HuH-7.5 (cell line): ENCODE results near the gene PCSK6.
A peak's percentile ranks its signal among the peaks of the same experiment; 100 is the strongest.
"Not testable (repeated sequence)": the region's sequence is repeated elsewhere in the genome, so short reads cannot be mapped to it uniquely, and the experiment has no call there.

Experiments used
- DNase-seq: peaks from one replicate; pipeline ENCODE4 v3.0.0; 2011; ENCODE audit warnings: low spot score

The PCSK6 gene

DNA sequence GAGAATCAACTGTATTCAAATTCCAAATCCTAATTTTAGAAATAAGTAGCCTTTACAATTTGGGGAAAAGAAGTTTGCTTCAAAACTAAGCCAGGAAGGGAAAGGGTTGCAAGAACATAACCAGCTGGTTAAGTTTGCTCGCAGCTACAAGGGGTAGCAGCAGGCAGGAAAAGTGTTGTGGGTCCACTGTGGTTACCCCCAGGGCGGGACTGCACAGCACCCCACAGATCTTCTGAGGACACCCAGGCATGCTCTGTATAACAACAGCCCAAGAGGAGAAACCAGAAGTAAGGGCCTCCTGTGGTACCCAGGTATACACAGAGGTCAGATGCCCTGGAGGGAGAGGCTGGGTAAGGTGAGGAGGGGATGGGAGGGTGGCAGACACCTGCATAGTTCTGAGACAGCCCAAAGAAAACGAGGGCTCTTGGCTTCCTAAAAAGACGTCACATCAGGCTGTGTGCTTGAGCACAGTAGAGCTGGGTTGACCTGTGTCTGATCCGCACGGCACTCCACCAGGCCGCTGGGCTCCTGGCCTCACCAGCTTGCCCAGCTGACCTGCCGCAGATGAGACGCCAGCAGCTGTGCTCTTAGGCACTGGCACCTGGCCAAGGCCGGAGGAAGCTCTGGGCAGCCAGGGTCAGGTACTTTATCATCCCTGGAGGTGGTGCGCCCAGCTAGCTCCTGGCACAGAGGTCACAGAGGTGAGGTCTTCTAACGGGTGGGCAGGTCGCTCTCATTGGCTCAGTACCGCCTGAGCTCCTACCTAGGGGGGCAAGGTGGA lies 112.7 kb downstream of the PCSK6 start:
- DNase-seq = no peak

DNA sequence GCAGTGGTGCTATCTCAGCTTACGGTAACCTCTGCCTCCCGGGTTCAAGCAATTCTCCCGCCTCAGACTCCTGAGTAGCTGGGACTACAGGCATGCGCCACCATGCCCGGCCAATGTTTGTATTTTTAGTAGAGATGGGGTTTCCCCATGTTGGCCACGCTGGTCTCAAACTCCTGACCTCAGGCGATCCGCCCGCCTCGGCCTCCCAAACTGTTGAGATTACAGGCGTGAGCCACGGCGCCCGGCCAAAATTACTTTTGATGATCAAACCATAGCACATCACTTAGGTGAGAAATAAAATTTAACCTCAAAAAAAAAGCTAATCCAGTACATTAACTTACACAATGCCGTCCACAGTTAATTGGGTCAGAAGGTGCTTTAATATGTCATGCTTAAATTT lies 114.5 kb downstream of the PCSK6 start:
- not testable (repeated sequence) for DNase-seq

GRCh38 chr15:101374326-101374725 lies 115.2 kb downstream of the PCSK6 start:
- no peak for DNase-seq

DNA sequence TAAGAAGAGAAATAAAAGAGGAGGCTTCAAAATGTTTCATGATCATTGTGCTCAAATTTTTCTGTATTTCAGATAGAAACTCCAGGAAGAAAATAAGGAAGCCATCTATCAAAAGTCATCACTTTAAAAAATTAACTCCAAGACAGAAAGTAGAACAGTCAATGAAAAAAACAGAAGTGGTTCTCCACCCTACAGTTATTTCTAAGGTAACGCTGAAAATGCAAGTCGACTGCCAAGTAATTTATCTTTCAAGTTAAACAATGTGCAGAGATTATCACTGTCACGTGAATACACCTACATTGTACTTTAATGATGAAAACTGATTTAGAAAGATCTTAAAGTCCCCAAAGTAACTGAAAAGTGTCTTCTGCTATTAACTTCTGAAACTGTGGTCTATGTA lies 115.9 kb downstream of the PCSK6 start:
- DNase-seq = no peak

- no peak for DNase-seq
These were observed 116.5 kb downstream of the PCSK6 start for GRCh38 chr15:101372960-101373525.

GRCh38 chr15:101372149-101372577 lies 117.3 kb downstream of the PCSK6 start:
- no peak for DNase-seq

DNA sequence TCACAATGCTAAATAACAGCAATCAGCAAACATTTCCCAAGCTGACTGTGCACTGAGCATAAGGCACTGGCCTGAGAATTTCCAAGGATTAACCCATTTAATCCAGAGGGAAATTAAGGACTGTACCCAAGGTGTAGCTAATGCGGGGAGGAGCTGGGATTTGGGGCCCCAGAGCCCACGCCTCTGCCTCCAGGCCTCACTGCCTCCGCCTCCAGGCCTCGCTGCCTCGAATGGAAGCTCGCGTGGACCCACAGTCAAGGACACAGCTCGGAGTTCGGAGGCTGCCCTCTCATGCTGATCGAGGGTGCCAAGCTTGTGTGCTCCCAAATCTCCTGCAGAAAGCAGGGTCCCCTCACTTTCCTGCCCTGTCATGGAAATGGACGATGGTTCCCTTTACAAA lies 118.0 kb downstream of the PCSK6 start:
- DNase-seq = no peak

DNA sequence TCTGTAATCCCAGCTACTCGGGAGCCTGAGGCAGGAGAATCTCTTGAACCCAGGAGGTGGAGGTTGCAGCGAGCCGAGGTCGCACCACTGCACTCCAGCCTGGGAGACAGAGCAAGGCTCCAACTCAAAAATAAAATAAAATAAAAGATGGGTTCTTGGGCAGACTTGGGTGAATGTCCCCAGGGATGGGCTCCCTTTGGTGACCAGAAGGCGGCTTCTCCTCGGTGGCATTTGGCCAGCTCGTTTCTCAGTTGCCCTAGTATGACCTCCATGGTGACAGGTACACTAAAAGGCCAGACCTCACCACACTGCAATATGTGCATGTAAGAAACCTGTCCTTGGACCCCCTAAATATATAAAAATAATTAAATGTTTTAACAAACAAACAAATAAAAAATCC lies 118.4 kb downstream of the PCSK6 start:
- DNase-seq = no peak

- no peak for DNase-seq
These were observed 119.0 kb downstream of the PCSK6 start for GRCh38 chr15:101370330-101371024.

DNA sequence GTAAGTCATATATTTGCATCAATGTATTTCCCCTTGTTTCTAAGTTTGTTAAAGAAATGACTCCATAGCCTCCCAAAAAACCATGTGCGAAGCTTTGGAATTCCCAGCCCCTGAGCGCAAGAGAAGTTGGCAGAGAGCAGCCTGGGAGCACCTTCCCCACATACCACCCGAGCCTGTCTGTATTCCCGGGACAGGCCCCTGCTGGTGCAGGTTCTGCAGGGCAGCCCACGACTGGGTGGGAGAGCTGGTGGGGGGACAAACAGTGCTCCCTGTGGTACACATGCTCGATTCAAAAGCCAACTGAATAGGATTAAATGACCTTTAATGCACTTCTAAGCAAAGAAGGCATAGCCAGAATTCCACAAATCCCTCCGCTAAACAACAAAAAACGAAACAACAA lies 119.8 kb downstream of the PCSK6 start:
- DNase-seq = no peak

- no peak for DNase-seq
These were observed 120.5 kb downstream of the PCSK6 start for GRCh38 chr15:101368861-101369642.

DNA sequence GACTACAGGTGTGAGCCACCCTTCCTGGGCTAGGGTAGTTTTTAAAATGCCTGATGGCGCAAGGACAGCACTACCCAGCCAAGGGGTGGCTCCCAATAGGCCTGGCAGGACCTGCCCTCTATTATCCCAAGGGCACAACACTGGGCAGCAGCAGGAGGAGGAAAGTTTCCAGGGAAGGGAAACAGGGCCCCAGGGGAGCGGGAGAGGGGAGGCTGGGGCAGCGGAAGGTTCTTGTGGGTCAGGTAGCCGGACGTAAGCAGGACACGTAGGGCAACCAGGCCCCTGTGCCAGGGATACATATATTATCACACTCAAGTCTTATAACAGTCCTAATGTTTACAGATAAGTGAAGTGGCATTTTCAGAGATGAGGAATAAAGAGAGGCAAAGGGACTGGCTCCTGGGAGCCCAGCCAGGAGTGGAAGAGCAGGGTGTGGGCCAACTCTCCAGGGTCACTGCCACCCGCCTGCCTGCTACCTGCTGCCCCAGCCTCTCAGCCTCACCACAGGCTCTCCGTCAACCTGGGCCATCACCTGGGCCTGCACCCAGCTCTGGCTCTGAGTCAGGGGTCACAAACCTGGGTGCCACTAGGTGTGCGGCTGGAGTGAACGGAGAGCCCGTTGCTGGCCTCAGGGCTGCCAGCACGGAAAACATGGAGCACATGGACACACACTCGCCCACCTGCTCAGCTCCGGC lies 121.3 kb downstream of the PCSK6 start:
- DNase-seq = no peak

DNA sequence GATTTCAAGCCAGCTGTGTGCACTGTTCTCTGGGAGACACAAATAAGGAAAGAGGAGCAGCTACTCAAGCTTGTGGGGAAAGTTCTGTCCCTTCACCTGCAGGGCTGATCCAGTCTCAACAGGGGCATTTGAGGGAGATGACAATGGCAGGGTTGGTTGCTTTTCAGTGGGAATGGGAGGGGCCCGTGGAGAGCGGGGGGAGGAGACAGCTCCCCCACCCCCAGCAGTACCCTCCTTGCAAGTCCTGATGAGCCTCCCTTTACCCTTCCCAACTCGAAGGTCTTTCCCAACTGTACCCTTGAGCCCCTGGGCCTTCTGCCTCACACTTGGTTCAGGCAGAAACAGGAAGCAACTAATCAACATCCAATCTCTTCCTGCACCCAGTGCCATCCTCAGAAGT lies 122.7 kb downstream of the PCSK6 start:
- DNase-seq = no peak

DNA sequence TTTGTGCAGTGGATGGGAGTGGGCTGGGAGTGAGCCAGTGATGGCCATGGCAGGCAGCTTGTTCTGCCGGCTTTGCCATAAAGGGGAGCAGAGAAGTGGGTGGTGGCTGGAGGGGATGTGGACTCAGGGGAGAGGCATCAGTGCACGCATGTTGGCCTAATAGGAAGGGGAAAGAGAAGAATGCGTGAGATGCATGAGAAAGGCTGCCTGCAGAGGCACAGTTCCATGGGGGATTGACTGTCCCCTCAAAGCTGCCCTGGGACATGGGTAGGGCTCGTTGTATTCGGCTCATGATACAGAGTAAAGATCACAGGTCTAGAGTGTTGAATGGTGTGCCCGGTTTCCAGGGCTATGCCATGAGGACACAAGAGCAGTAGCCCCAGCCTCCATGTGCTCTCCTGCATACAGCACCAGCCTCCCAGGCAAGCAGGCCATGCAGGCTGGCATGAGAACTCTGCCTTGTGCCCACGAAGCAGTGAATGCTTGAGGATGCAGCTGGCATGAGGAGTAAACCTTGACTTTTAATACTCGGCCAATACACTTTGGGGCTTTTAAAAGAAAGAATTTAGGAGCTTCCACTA lies 126.4 kb downstream of the PCSK6 start:
- DNase-seq = no peak

DNA sequence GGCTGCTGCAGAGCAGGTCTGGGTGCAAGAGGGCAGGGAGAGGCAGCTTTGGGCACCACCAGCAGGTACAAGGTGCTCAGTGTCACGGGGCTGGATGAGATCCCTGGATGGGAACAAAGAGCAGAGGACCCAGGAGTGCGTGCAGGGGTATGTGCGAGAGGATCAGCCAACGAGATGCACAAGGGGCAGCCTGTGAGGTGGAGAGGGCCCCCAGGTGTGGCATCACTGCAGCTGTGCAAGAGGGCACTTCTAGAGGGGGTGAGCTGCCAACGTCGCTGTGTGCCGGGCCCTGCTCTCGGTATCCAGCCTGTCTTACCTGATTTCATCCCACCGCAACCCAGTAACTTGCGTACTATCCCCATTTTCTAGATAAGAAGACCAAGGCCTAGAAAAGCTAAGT lies 127.1 kb downstream of the PCSK6 start:
- no peak for DNase-seq

GRCh38 chr15:101361418-101361817 lies 128.1 kb downstream of the PCSK6 start:
- no peak for DNase-seq

- no peak for DNase-seq
These were observed 130.1 kb downstream of the PCSK6 start for GRCh38 chr15:101359365-101359947.

- no peak for DNase-seq
These were observed 130.6 kb downstream of the PCSK6 start for GRCh38 chr15:101358895-101359294.

DNA sequence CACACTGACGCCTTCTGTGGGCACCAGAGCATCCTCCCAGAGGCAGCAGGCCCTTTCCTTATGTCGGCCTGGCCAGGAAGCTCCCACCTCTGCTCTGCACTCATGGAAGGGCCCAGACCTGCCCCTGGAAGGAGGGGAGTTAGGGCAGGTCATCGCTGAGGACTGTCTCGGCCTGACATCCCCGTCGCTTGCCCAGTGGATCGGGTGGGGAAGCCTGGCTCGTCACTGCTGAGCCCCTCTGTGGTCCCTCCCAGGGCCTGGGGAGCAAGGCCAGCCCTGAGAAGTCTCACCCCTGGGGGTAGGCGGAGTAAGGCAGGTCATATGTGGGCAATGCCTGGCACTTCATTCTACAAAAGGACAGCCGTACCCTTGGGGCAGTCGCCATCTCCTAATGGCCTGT lies 131.6 kb downstream of the PCSK6 start:
- DNase-seq = no peak

- peak; percentile 81 for DNase-seq
These were observed 132.2 kb downstream of the PCSK6 start for GRCh38 chr15:101357333-101357732.

GRCh38 chr15:101356512-101357172 lies 132.9 kb downstream of the PCSK6 start:
- DNase-seq = not testable (repeated sequence)
